AG09309 (cell line): ENCODE results near the gene SAMD1.
A peak's percentile ranks its signal among the peaks of the same experiment; 100 is the strongest.
"Not testable (repeated sequence)": the region's sequence is repeated elsewhere in the genome, so short reads cannot be mapped to it uniquely, and the experiment has no call there.

Source experiments
- DNase-seq: peaks from one replicate; pipeline ENCODE4 v3.0.0-alpha.2; 2010; ENCODE audit warnings: low read depth
- H3K4me3 ChIP-seq: 2 replicates; pipeline ENCODE4 v1.5.1; 2011; ENCODE audit warnings: mild to moderate bottlenecking, low read depth, low read length, moderate library complexity; ENCODE audit not compliant: control insufficient read depth
- TF ChIP-seq, protein P1 (sequence below): IDR thresholded peaks from 2 replicates; pipeline ENCODE4 v1.5.1; 2011; ENCODE audit warnings: mild to moderate bottlenecking, low read depth, low read length, inconsistent platforms; ENCODE audit not compliant: insufficient read depth, control insufficient read depth; ENCODE audit errors: missing control alignments

SAMD1 gene

DNA sequence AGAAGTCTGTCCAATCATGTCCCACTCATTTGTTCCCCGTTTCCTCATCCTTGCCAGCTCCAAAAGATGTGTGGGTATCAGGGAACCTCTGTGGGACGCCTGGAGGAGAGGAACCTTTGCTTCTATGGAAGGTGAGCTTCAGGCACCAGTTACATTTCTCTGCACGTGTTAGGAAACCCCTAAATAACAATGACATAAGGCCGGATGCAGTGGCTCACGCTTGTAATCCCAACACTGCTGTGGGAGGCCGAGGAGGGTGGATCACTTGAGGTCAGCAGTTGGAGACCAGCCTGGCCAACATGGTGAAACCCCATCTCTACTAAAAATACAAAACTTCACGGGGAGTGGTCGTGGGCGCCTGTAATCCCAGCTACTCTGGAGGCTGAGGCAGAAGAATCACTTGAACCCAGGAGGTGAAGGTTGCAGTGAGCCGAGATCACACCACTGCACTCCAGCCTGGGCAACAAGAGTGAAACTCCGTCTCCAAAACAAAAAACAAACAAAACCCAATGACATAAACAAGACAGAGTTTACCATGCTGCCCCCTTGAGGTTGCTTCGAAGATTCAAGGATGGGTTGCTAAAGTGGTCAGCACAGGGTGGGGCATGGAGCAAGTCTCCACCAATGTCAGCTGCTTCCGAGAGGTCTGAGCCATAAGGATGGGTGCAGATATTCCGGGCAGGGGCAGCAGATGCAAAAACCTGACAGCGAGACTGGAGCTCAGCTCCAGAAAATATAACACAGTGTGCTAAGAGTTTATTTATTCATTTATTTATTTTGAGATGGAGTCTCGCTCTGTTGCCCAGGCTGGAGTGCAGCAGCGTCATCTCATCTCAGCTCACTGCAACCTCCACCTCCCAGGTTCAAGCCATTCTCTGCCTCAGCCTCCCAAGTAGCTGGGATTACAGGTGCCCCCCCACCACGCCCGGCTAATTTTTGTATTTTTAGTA is 47.6 kb downstream of the SAMD1 start:
- DNase-seq, H3K4me3 ChIP-seq: not testable (repeated sequence)
- TF ChIP-seq, protein P1, sequence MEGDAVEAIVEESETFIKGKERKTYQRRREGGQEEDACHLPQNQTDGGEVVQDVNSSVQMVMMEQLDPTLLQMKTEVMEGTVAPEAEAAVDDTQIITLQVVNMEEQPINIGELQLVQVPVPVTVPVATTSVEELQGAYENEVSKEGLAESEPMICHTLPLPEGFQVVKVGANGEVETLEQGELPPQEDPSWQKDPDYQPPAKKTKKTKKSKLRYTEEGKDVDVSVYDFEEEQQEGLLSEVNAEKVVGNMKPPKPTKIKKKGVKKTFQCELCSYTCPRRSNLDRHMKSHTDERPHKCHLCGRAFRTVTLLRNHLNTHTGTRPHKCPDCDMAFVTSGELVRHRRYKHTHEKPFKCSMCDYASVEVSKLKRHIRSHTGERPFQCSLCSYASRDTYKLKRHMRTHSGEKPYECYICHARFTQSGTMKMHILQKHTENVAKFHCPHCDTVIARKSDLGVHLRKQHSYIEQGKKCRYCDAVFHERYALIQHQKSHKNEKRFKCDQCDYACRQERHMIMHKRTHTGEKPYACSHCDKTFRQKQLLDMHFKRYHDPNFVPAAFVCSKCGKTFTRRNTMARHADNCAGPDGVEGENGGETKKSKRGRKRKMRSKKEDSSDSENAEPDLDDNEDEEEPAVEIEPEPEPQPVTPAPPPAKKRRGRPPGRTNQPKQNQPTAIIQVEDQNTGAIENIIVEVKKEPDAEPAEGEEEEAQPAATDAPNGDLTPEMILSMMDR: peak; percentile 68

DNA sequence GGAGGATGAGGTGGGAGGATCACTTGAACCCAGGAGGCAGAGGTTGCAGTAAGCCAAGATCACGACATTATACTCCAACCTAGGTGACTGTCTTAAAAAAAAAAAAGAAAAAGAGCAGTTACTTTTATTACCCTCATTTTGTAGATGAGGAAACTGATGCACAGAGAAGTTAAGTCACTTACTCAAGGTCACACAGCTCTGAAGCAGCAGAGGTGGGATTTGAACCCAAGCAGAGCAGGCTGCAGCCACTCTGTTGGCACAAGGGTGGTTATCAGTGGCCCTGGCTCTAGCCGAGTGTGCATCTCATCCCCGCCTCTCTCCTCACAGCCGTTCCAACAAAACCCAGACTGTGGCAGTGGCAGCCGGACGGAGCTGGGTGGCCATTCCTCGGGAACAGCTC is 51.4 kb downstream of the SAMD1 start:
- TF ChIP-seq, protein P1: no peak
- no peak for DNase-seq
- H3K4me3 ChIP-seq: no peak overlapping the region
